Mesenchymal stem cell (in vitro differentiated cells and primary cell): ENCODE results near the gene PCGF2. TPM values are rescaled to one million over a fixed set of nuclear protein-coding genes. Genes with fewer than 3 reads are reported as not detected.

Experiments
- DNase-seq: peaks from one replicate; pipeline ENCODE4 v3.0.0-alpha.2; 2013
- H2AFZ ChIP-seq: one replicate; pipeline ENCODE4 v1.6.1; 2013; ENCODE audit warnings: low read depth, mild to moderate bottlenecking, control low read depth, inconsistent platforms, low read length, moderate library complexity
- H2AK5ac ChIP-seq: 2 replicates; pipeline ENCODE4 v1.6.1; 2013; ENCODE audit warnings: low read length, moderate library complexity, mild to moderate bottlenecking, inconsistent platforms; ENCODE audit not compliant: severe bottlenecking
- H2BK120ac ChIP-seq: one replicate; pipeline ENCODE4 v1.6.1; 2013; ENCODE audit warnings: low read depth, mild to moderate bottlenecking, inconsistent platforms, low read length, moderate library complexity
- H2BK12ac ChIP-seq, 2 experiments: one replicate each; pipeline ENCODE4 v1.6.1; 2013; ENCODE audit warnings: inconsistent platforms in 2 of 2, low read length in 2 of 2, mild to moderate bottlenecking in 2 of 2, moderate library complexity in 2 of 2, control low read depth in 1 of 2
- H2BK15ac ChIP-seq: one replicate; pipeline ENCODE4 v1.6.1; 2013; ENCODE audit warnings: mild to moderate bottlenecking, low read depth, inconsistent platforms; ENCODE audit not compliant: poor library complexity, severe bottlenecking
- H2BK5ac ChIP-seq: 2 replicates; pipeline ENCODE4 v1.6.1; 2013; ENCODE audit warnings: low read depth, mild to moderate bottlenecking, low read length, control low read depth, inconsistent platforms; ENCODE audit not compliant: poor library complexity, severe bottlenecking
- H3K14ac ChIP-seq, 2 experiments: one replicate each; pipeline ENCODE4 v1.6.1; 2013; ENCODE audit warnings: inconsistent platforms in 2 of 2, low read length in 2 of 2, control low read depth in 1 of 2, mild to moderate bottlenecking in 1 of 2, moderate library complexity in 1 of 2
- H3K18ac ChIP-seq, 2 experiments: one replicate each; pipeline ENCODE4 v1.6.1; 2013; ENCODE audit warnings: inconsistent platforms in 2 of 2, low read length in 2 of 2, control low read depth in 1 of 2, low read depth in 1 of 2, mild to moderate bottlenecking in 1 of 2
- H3K23ac ChIP-seq, 2 experiments: one replicate each; pipeline ENCODE4 v1.6.1; 2013; ENCODE audit warnings: inconsistent platforms in 2 of 2, low read length in 2 of 2, mild to moderate bottlenecking in 2 of 2, moderate library complexity in 2 of 2, control low read depth in 1 of 2
- H3K27ac ChIP-seq: 2 replicates; pipeline ENCODE4 v1.5.1; 2013; ENCODE audit warnings: mild to moderate bottlenecking, moderate library complexity, low read length, control low read depth, inconsistent platforms; ENCODE audit not compliant: poor library complexity, severe bottlenecking
- H3K27me3 ChIP-seq, 2 experiments: 2 replicates each; pipeline versions ENCODE4 v1.6.1 to v1.7.0; 2013; ENCODE audit warnings: low read length in 2 of 2, mild to moderate bottlenecking in 2 of 2, moderate library complexity in 2 of 2, control low read depth in 1 of 2, inconsistent platforms in 1 of 2; ENCODE audit not compliant: control insufficient read depth in 1 of 2, insufficient read depth in 1 of 2
- H3K36me3 ChIP-seq, 2 experiments: 2 replicates each; pipeline versions ENCODE4 v1.6.1 to v1.7.0; 2013; ENCODE audit warnings: low read length in 2 of 2, control low read depth in 1 of 2, inconsistent platforms in 1 of 2, low read depth in 1 of 2, mild to moderate bottlenecking in 1 of 2; ENCODE audit not compliant: insufficient read depth in 2 of 2, control insufficient read depth in 1 of 2
- H3K4ac ChIP-seq, 2 experiments: one replicate each; pipeline ENCODE4 v1.6.1; 2013; ENCODE audit warnings: inconsistent platforms in 2 of 2, low read length in 2 of 2, mild to moderate bottlenecking in 2 of 2, moderate library complexity in 2 of 2, control low read depth in 1 of 2, low read depth in 1 of 2
- H3K4me1 ChIP-seq: 2 replicates; pipeline ENCODE4 v1.6.1; 2013; ENCODE audit warnings: low read depth, low read length, control low read depth; ENCODE audit not compliant: control insufficient read depth, insufficient read depth
- H3K4me2 ChIP-seq: 2 replicates; pipeline ENCODE4 v1.6.1; 2013; ENCODE audit warnings: low read length, mild to moderate bottlenecking, inconsistent platforms; ENCODE audit not compliant: poor library complexity, severe bottlenecking
- H3K4me3 ChIP-seq, 2 experiments: 2 replicates each; pipeline versions ENCODE4 v1.5.1 to v1.7.0; 2013; ENCODE audit warnings: low read length in 2 of 2, mild to moderate bottlenecking in 2 of 2, control low read depth in 1 of 2, low read depth in 1 of 2; ENCODE audit not compliant: insufficient read depth in 1 of 2
- H3K79me1 ChIP-seq: replicated peaks from 2 replicates; pipeline ENCODE4 v1.6.1; 2013; ENCODE audit warnings: mild to moderate bottlenecking, control low read depth, low read length, inconsistent platforms; ENCODE audit not compliant: poor library complexity, severe bottlenecking
- H3K9ac ChIP-seq: 2 replicates; pipeline ENCODE4 v1.7.0; 2013; ENCODE audit warnings: mild to moderate bottlenecking, low read length, moderate library complexity
- H3K9me3 ChIP-seq: 2 replicates; pipeline ENCODE4 v1.7.0; 2013; ENCODE audit warnings: mild to moderate bottlenecking, low read length; ENCODE audit not compliant: control insufficient read depth
- H4K8ac ChIP-seq: one replicate; pipeline ENCODE4 v1.6.1; 2013; ENCODE audit warnings: inconsistent platforms, mild to moderate bottlenecking, low read length, moderate library complexity
- H4K91ac ChIP-seq: one replicate; pipeline ENCODE4 v1.6.1; 2013; ENCODE audit warnings: mild to moderate bottlenecking, low read length, inconsistent platforms
- WGBS: methylation state at CpG from one replicate; pipeline ENCODE4 v1.1.7; 2013; ENCODE audit warnings: mixed read lengths; 5-methylcytosine and 5-hydroxymethylcytosine counted together
- polyA plus RNA-seq, 2 experiments: library from polyadenylated mRNA; stranded (reverse); fragments of 200-250 nt; gene quantifications; one replicate each; pipeline ENCODE4 v1.2.3, GENCODE V29; 2013

Gene PCGF2
- 50.8 TPM for polyA plus RNA-seq (2013, experiment 1 of 2)
- 51.3 TPM for polyA plus RNA-seq (2013, experiment 2 of 2)

DNA sequence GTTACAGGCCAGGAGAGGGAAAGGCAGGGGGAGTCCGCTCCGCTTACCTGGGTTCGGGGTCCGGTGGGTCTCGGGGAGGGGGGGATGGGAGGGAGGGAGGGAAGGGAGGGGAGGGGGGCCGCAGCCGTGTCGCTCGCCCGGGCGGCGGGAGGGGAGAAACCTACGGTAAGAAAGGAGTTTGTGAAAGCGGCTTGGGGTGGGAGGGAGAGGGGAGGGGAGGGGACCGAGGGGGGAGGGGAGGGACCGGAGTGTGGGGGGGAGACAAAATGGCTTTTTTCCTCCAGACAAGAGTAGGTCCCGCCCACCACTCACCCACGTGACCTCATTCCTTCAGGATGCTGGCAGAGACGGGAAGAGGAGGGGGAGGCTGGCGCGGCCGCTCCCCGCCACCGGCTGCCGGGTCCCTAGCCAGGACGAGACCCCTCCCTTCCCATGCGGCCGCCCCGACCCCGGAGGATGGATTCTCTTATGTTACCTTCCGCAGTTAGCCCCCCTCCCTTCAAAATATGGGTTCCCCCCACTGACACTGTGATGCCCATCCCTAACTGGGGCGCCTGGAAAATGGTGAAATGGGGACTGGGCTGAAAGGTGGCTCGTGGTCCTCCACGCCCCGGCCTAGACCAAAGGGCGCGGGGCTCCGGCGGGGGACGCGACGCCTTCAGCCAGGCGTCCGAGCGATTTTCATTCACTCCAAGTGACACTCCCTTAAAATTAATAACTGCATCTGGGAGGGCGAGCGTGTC, at the start of gene PCGF2:
PCGF2 (minus strand) TSS at position 188 of the 743 bp plus-strand sequence. CDS start 7,934 bp downstream, outside the sequence.
- Histone ChIP-seq H2BK15ac (peak within 1 kb of the TSS; percentile 99), H2AK5ac (no peak within 1 kb of the TSS), H3K36me3 (peaks cover 0 to 13% of the 10 kb centered on the region in 2 experiments), H3K4me1 (peaks cover 48% of the 10 kb centered on the region), H2BK120ac (peak within 1 kb of the TSS; percentile 86), H4K8ac (peak within 1 kb of the TSS; percentile 92), H3K27me3 (no peaks in the 10 kb centered on the region), H3K14ac (peak within 1 kb of the TSS in 1 of 2 experiments; percentile 89), H3K4me3 (peak within 1 kb of the TSS; percentile 95 to 96), H3K27ac (peak within 1 kb of the TSS; percentile 8), H2BK5ac (no peak within 1 kb of the TSS), H3K23ac (peak within 1 kb of the TSS in 1 of 2 experiments; percentile 94), H3K9me3 (no peaks in the 10 kb centered on the region), H3K4me2 (peak within 1 kb of the TSS; percentile 97), H3K4ac (peak within 1 kb of the TSS; percentile 90 to 98), H3K79me1 (peaks cover 6% of the 10 kb centered on the region), H3K18ac (peak within 1 kb of the TSS; percentile 91 to 96), H2AFZ (peak within 1 kb of the TSS; percentile 44), H4K91ac (peak within 1 kb of the TSS; percentile 91), H3K9ac (peak within 1 kb of the TSS; percentile 95), H2BK12ac (peak within 1 kb of the TSS; percentile 47 to 84)
- DNase-seq: peak; percentile 91
- under 1% methylated on average over 16 of the region's 47 CpGs for WGBS

DNA sequence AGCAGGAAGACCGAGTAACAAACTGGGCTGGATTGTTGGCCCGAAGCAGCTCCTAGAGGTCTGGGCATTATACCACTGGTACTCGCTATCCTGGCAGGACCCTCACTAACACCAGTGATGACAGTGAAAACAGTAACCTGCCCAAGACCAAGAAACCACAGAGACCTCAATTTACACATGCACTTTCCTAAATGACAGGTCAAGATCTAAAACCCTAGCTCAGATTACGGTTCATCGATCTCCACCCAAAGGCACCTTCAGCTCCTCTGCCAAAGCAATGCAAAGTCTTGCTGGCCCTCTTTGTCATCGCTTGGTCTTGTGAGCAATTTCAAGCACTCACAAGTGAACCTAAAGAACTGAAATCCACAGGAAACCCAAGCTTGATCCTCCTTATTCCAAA, 49.7 kb upstream of the PCGF2 start:
- H2AFZ ChIP-seq: no peak overlapping the region
- H3K4me1 ChIP-seq: peaks cover 8% of the 10 kb centered on the region
- H3K27me3 ChIP-seq: no peaks in the 10 kb centered on the region
- peak; percentile 14 for DNase-seq
- no peak overlapping the region for H3K18ac ChIP-seq
- H2BK12ac ChIP-seq: no peak overlapping the region
- no peak overlapping the region for H2BK120ac ChIP-seq
- no peak overlapping the region for H2BK5ac ChIP-seq
- no peak overlapping the region for H3K14ac ChIP-seq
- H3K79me1 ChIP-seq: peaks cover 2% of the 10 kb centered on the region
- 92% methylated on average over 5 of the region's 6 CpGs for WGBS
- H3K4me2 ChIP-seq: peak overlapping the region; percentile 71
- H3K4me3 ChIP-seq: peak overlapping the region in 1 of 2 experiments; percentile 93
- H3K4ac ChIP-seq: no peak overlapping the region
- no peak overlapping the region for H4K8ac ChIP-seq
- peaks cover 11 to 36% of the 10 kb centered on the region in 2 experiments for H3K36me3 ChIP-seq
- H3K9ac ChIP-seq: peak overlapping the region; percentile 92
- no peak overlapping the region for H2AK5ac ChIP-seq
- no peak overlapping the region for H3K23ac ChIP-seq
- H4K91ac ChIP-seq: no peak overlapping the region
- no peak overlapping the region for H3K27ac ChIP-seq
- H3K9me3 ChIP-seq: no peaks in the 10 kb centered on the region
- H2BK15ac ChIP-seq: no peak overlapping the region

DNA sequence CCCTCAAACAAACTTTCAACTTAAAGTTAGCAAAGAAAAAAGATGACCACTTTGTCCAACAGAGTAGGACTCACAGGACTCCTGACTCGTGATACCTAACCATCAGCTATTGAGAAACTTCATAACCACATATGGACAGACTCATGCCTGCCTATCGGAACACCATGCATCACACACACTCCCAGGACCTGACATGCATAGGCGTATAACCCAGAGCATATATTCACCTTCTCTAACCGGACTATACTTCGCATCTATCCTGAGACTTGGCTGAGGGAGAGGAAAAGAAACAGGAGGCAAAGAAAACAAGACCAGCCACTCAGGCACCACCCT, 49.0 kb upstream of the PCGF2 start:
- Histone ChIP-seq H2BK12ac (no peak overlapping the region), H3K4me1 (peaks cover 8% of the 10 kb centered on the region), H3K9ac (peak overlapping the region; percentile 92), H2AK5ac (no peak overlapping the region), H2BK120ac (no peak overlapping the region), H3K23ac (no peak overlapping the region), H3K18ac (no peak overlapping the region), H3K79me1 (peaks cover 7% of the 10 kb centered on the region), H3K27ac (no peak overlapping the region), H3K36me3 (peaks cover 10 to 35% of the 10 kb centered on the region in 2 experiments), H4K91ac (no peak overlapping the region), H3K14ac (no peak overlapping the region), H3K4me2 (no peak overlapping the region), H2AFZ (no peak overlapping the region), H3K4me3 (peak overlapping the region in 1 of 2 experiments; percentile 93), H4K8ac (no peak overlapping the region), H3K9me3 (no peaks in the 10 kb centered on the region), H3K4ac (no peak overlapping the region), H2BK5ac (no peak overlapping the region), H2BK15ac (no peak overlapping the region), H3K27me3 (no peaks in the 10 kb centered on the region)
- DNase-seq: peak; percentile 59
- WGBS: 86% methylated on average over 5 of the region's 5 CpGs

DNA sequence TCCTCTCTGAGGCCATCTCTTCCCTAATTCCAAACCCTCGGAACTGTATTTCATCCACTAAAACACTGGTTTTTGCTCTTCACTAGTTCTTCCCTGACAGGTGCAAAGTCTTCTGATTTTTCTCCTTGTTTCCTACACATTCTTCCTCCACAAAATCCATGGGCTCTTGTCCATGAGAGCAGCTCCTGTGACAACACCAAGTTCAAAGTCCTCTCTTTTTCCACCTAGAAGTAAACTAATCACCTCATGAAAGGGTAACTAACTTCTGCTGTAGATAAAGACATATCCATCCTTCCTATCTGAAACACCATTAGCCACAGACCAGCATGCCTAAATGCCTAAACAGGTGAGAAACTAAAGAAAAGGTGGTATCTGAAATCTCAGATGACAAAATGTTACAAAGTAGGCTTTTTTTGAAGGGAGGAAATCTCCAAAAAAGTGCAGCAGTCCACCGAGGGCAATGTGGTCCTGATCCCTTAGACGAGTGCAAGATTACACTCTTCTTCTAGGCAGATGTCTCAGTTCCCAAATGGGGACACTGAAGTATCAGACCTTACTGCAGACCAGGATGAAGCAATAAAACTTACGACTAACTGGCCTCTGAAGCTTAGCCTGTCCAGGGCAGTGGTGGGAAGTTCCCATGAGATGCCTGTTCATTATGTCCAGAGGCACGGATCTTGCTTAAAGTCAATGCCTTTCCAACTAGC, 48.5 kb upstream of the PCGF2 start:
- Histone ChIP-seq H3K36me3 (peaks cover 10 to 32% of the 10 kb centered on the region in 2 experiments), H3K27me3 (no peaks in the 10 kb centered on the region), H3K18ac (no peak overlapping the region), H2BK12ac (no peak overlapping the region), H3K14ac (no peak overlapping the region), H2BK5ac (no peak overlapping the region), H2AK5ac (no peak overlapping the region), H3K4me1 (peaks cover 8% of the 10 kb centered on the region), H3K23ac (no peak overlapping the region), H2BK15ac (no peak overlapping the region), H3K4ac (no peak overlapping the region), H3K9me3 (no peaks in the 10 kb centered on the region), H2AFZ (no peak overlapping the region), H4K8ac (no peak overlapping the region), H3K79me1 (peaks cover 8% of the 10 kb centered on the region), H2BK120ac (no peak overlapping the region), H3K27ac (no peak overlapping the region), H4K91ac (no peak overlapping the region), H3K9ac (peak overlapping the region; percentile 92), H3K4me3 (peak overlapping the region in 1 of 2 experiments; percentile 93), H3K4me2 (no peak overlapping the region)
- no peak for DNase-seq
- WGBS: 75% methylated on average over 5 of the region's 5 CpGs
